GM12878 (cell line): Measurements from ENCODE around the gene FABP6. TPM values are rescaled to one million over a fixed set of nuclear protein-coding genes. Genes with fewer than 3 reads are reported as not detected.

Experiments
- ASH2L ChIP-seq: fragments of 300-600, 200-600 bp; sonication (generic); IDR thresholded peaks from 2 replicates; pipeline ENCODE4 v1.6.1; 2017; ENCODE audit warnings: low read depth, mild to moderate bottlenecking, borderline replicate concordance
- ATF3 ChIP-seq: IDR thresholded peaks from 2 replicates; pipeline ENCODE4 v1.6.1; 2011; ENCODE audit warnings: low read depth, mild to moderate bottlenecking, low read length, moderate library complexity, borderline replicate concordance; ENCODE audit errors: extremely low read depth
- ATF7 ChIP-seq: fragments of 450-650 bp; IDR thresholded peaks from 2 replicates; pipeline ENCODE4 v1.6.1; 2016; ENCODE audit warnings: low read depth, mild to moderate bottlenecking
- BCL11A ChIP-seq: IDR thresholded peaks from 2 replicates; pipeline ENCODE4 v1.6.1; 2011; ENCODE audit warnings: low read depth, low read length
- EED ChIP-seq: sonication (generic); IDR thresholded peaks from 2 replicates; pipeline ENCODE4 v1.6.1; 2016; ENCODE audit warnings: antibody characterized with exemption, low read depth
- EZH2 ChIP-seq: IDR thresholded peaks from 2 replicates; pipeline ENCODE4 v1.6.1; 2012; ENCODE audit warnings: low read depth, mild to moderate bottlenecking, control low read depth, inconsistent platforms, low read length, borderline replicate concordance; ENCODE audit not compliant: control insufficient read depth
- FOS ChIP-seq: IDR thresholded peaks from 3 replicates; pipeline ENCODE4 v1.6.1; 2011; ENCODE audit warnings: borderline replicate concordance; ENCODE audit not compliant: insufficient read length; ENCODE audit errors: extremely low read depth
- FOXK2 ChIP-seq: fragments of 450-650 bp; IDR thresholded peaks from 2 replicates; pipeline ENCODE4 v1.6.1; 2017; ENCODE audit warnings: mild to moderate bottlenecking, moderate library complexity
- JUNB ChIP-seq: IDR thresholded peaks from 2 replicates; pipeline ENCODE4 v1.6.1; 2016; ENCODE audit warnings: antibody characterized with exemption, mild to moderate bottlenecking
- LARP7 ChIP-seq: fragments of 450-650 bp; IDR thresholded peaks from 2 replicates; pipeline ENCODE4 v1.6.1; 2017; ENCODE audit warnings: mild to moderate bottlenecking
- MLLT1 ChIP-seq: fragments of 450-650 bp; IDR thresholded peaks from 2 replicates; pipeline ENCODE4 v1.6.1; 2016; ENCODE audit warnings: mild to moderate bottlenecking
- PML ChIP-seq: IDR thresholded peaks from 2 replicates; pipeline ENCODE4 v1.6.1; 2012; ENCODE audit warnings: low read length, inconsistent platforms
- POLR2A ChIP-seq: IDR thresholded peaks from 2 replicates; pipeline ENCODE4 v1.6.1; 2011; ENCODE audit warnings: low read depth, mild to moderate bottlenecking, low read length
- PRDM15 ChIP-seq: fragments of 450-650 bp; formaldehyde crosslinking; IDR thresholded peaks from 2 replicates; pipeline ENCODE4 v1.4.0; 2020; ENCODE audit warnings: mild to moderate bottlenecking, moderate library complexity
- REST ChIP-seq: IDR thresholded peaks from 2 replicates; pipeline ENCODE4 v1.6.1; 2012; ENCODE audit warnings: mild to moderate bottlenecking, low read depth, low read length
- SMAD1 ChIP-seq: fragments of 450-650 bp; IDR thresholded peaks from 2 replicates; pipeline ENCODE4 v1.6.1; 2018; ENCODE audit warnings: mild to moderate bottlenecking, low read depth; ENCODE audit not compliant: partially characterized antibody
- SMARCA5 ChIP-seq: fragments of 450-650 bp; IDR thresholded peaks from 2 replicates; pipeline ENCODE4 v1.6.1; 2017; ENCODE audit warnings: mild to moderate bottlenecking
- SPI1 ChIP-seq: IDR thresholded peaks from 2 replicates; pipeline ENCODE4 v1.6.1; 2011; ENCODE audit warnings: low read depth, mild to moderate bottlenecking, low read length, moderate library complexity, borderline replicate concordance; ENCODE audit not compliant: insufficient read depth
- TAF1 ChIP-seq: IDR thresholded peaks from 2 replicates; pipeline ENCODE4 v1.6.1; 2011; ENCODE audit warnings: mild to moderate bottlenecking, low read depth, low read length, borderline replicate concordance
- USF1 ChIP-seq: IDR thresholded peaks from 2 replicates; pipeline ENCODE4 v1.6.1; 2011; ENCODE audit warnings: borderline replicate concordance, low read depth, mild to moderate bottlenecking, moderate library complexity, mixed read lengths, low read length; ENCODE audit not compliant: insufficient read depth; ENCODE audit errors: extremely low read length
- polyA plus RNA-seq, 11 experiments: library from polyadenylated mRNA; depleted of rRNA in 4 of 11; unstranded in 6 of 11; stranded (reverse) in 5 of 11; fragments of >200 nt; fragmentation: Nextera tagmentation in 4 of 11; fragmentation: Illumina TruSeq in 1 of 11; extraction: Ambion mirVana in 4 of 11; extraction: Trizol in 1 of 11; gene quantifications; 1 replicate in 1 of 11; 2 replicates in 10 of 11; pipeline versions ENCODE4 v1.2.1 to v1.2.3, GENCODE V29; 2011 to 2016; ENCODE audit warnings: inconsistent platforms in 2 of 11, missing spikeins in 2 of 11, low read depth in 1 of 11
- total RNA-seq, 4 experiments: library from RNA; depleted of rRNA in 3 of 4; stranded (reverse); fragments of >200 nt in 3 of 4; fragmentation: Illumina TruSeq in 1 of 4; extraction: Trizol in 1 of 4; gene quantifications; 2 replicates each; pipeline versions ENCODE4 v1.2.1 to v1.2.3, GENCODE V29; 2013 to 2021

Gene FABP6
- total and polyA plus RNA-seq, 10 of the 15 experiments (the other 5 are each of a cell fraction or from before 2014, with no cell fraction given) = 0.66 to 8.1 (median 2.4) TPM

GRCh38 chr5:160230686-160231527 is 1.6 kb downstream of the FABP6 start (continued):
- TF ChIP-seq REST (no peak), TAF1 (no peak), USF1 (no peak), POLR2A (no peak), EED (no peak), ATF3 (no peak), SMARCA5 (peak; percentile 41; the same call in 1 of the 2 replicates), ASH2L (no peak), FOS (no peak), LARP7 (no peak), JUNB (no peak), PRDM15 (no peak), SPI1 (peak; percentile 83), EZH2 (no peak), SMAD1 (no peak), ATF7 (0 out of 2 replicates have a peak, but pooled peaks have one; percentile 49), FOXK2 (no peak), PML (no peak), BCL11A (no peak), MLLT1 (peak; percentile 11)
